Effector CD8-positive, alpha-beta T cell (primary cell): ENCODE results near the gene TRABD.

Experiments used
- DNase-seq: peaks from one replicate; lab custom pipeline; 2025; lab: John Stamatoyannopoulos, UW

TRABD gene

DNA sequence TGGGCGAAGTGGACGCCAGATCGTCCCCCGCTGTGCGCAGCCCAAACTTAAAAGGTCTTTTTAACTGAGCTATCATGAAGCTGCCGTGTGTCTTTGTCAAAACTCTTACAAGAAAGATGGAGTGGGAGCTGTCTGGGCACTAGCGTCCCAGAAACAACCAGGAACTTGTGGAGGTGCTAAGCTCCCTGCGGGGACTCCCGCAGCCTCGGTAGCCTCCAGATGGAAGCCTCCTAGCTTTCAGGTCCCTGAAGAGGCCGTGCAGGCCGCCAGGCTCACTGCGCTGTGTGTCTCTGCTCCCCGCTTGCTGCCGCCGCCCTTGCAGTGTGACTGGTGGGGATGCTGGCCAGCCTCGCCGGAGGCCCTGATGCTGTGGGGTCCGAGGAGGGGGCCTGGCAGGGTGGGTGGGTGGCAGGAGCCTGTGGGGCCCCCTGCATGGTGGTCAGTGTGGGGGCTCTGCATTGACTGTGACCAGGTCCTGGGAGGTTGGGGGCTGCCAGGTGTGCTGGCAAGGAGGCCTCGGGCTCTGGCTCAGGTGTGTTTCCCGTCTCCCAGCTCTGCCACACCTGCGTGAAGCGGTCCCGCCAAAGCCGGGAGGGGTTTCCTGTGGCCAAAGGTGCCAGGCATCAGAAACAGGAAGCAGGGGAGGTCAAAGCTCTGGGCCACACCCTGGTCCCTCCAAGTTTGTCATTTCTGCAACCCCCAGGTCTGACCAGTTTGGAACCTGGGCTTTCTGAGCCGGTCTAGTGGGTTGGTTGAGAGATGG, 1.2 kb downstream of the TRABD start:
- no peak for DNase-seq

DNA sequence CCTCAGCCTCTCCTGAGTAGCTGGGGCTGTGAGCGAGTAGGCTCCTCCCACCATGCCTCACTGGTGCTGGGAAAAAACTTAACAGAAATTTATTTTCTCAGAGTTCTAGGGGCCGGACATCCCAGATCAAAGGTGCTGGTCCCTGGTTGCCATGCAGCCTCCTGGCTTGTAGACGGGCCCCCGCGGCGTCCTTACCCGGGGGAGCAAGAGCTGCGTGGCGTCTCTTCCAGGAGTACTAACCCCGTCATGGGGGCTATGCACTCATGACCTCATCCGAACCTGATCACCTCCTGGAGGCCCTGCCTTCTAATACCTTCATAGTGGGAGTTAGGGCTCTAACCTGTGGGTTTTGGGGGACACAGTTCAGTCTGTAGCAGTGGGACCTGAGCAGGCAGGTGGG, 2.6 kb downstream of the TRABD start:
- DNase-seq: no peak

DNA sequence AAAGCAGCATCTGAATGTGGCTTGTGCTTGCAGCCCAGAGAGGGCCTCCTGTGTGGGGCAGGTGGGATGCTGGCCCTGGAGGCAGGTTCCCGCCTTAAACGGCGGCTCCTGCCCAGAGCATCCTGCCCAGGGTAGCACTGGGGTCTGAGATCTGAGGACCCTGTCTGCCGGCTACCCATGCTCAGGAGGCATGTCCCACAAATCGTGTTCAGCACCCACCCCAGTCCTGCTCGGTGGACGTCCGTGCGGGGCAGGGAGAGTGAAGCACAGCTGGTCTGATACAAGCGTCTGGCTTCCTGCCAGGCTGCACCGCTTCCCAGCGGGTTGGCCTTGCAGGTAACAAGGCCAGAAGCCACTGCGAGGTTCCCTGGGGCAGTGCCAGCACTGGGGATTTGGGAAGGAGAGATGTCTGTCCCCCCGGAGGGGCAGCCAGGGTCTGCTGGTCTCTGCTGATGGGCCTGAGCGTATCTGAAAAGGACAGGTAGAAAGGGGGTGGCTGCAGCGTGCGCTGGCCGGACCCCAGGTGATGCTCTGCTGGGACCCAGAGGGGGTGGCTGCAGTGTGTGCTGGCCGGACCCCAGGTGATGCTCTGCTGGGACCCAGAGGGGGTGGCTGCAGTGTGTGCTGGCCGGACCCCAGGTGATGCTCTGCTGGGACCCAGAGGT, 3.6 kb downstream of the TRABD start:
- DNase-seq: no peak

DNA sequence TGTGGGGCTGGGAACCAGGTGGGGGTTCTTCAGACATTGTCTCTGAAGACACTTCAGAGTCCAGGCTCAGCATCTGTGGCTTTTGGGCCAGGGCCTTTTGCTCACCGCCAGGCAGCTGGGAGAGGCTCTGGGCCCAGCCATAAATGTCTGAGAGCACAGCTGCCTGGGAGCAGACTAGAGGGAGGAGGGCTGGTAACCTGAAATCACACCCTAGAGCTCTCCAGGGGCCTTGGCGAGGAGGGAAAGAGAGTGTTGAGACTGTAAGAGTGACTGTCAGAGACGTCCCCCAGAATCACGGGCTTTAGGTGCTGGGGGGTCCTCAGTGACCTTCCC, 4.1 kb downstream of the TRABD start:
- DNase-seq: no peak

DNA sequence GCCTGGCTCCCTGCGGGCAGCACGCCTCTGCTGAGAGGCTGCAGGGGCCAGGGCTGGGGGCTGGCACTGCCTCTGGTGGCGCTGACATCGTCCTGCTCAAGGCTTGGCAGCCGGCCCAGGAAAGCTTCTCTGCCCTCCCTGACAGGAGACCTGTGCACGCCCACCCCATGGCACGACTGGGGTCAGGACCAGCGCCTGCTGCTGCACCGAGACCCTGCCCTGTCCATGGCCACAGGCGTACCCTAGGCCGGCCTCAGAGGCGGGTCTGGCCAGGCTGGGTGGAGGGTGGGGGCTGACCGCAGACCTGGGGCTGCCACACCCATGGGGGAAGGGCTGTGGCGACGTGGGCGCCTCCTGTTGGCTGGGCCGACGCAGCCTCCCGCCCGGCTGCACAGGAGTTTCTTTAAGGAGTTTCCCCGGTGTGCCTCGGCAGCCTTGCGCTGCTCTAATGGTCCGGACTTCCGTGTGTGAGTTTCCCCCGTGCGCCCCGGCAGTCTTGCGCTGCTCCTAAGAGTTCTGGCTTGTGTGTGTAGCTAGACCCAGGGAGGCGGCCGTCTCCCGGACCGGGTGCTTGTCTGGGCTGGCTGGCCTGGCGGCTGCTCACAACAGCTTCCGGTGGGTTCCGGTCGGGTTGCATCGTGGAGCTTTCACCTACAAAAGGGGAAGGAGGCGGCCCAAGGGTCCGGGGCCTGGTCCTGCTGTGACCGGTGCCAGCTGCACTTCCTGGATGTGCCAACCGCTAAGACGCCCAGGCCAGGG, 4.6 kb downstream of the TRABD start:
- peak; percentile 70 for DNase-seq

DNA sequence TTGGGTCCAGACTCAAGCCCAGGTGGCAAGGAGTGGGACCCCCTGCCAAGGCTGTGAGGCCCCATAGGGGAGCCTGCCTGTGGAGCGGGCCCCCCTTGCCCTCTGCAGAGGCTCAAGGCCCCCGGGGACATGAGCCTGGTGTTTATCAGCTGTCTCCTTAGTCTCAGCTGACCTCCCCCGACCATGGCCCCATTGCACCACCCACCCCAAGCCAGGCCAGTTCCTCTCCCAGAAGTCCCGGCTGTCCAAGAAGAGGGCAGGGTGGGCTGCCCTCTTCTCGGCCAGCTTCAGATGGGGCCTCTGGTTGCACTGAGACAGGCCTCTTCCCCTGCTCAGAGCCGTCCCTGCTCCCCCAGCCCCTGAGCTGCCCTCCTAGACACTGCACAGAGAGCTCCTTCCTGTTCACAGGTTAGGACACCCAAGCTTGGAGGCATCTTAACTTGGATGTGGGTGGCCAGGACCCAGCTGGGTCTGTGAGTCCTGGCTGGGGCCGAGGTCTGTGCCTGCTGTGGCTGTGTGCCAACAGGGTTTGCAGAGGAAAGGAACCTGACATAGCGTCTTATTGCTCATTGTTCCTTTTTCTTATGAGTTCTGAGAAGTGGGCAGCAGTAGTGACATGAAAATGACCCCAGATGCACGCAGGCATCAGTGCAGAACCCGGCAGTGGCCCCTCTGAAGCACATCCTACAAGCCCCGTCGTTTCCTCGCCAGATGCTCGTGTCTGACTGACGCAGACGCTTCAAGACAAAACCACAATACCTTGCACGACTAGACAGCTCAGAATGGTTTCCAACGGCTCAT, 5.4 kb downstream of the TRABD start:
- peak; percentile 68 for DNase-seq

DNA sequence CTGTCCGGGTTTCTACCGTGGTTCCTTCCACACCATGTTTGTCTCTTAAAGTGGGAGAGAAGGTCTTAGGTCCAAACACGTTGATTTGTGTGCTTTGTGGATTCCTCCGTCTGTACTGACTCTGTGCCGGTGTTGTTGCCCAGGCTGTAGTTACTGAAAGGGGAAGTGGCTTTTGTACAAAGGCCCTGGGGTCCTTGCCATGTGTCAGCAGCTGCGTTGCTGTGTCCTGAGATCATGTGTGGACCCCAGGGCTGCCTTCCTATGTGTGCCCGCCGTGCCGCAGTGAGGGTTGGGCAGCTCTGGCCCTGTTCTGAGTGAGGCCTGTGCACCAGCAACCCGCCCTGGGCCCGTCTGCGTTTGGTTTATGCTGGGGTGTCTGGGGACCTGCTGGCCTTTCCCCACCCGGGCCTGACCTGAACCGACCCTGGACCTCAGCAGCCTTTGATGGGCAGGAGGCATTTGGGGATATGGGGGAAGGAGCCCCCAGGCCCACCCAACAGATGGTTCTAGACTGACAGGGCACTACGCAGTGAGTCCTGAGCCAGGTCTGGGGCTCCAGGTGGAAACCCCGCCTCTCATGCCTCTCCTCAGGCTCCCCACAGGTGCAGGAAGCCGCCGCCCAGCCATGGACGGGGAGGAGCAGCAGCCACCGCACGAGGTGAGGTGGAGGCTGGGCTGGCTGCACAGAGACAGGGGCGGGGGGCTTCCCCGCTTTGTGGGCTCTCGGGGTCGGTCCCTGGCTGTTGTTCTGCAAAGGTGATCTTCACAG, 6.9 kb downstream of the TRABD start:
- DNase-seq: peak; percentile 29

DNA sequence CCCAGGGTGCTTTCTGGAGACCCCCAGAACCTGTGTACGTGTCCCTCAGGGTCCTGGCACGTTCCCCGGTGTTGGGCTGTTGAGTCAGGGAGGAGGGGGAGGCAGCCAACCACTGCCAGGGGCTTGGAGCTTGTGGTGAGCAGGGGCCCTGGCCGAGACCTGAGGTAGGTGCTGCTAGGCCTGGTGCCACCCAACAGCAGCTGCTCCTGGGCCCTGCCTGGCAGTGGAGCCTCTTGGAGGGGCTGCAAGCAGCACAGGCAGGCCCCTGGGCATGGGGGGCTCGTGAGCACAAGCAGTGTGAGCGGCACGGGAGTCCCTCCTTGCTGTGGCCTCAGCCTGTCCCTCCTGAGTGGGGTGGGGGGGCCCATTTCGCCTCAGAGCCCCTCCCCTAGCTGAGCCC, 7.9 kb downstream of the TRABD start:
- no peak for DNase-seq

DNA sequence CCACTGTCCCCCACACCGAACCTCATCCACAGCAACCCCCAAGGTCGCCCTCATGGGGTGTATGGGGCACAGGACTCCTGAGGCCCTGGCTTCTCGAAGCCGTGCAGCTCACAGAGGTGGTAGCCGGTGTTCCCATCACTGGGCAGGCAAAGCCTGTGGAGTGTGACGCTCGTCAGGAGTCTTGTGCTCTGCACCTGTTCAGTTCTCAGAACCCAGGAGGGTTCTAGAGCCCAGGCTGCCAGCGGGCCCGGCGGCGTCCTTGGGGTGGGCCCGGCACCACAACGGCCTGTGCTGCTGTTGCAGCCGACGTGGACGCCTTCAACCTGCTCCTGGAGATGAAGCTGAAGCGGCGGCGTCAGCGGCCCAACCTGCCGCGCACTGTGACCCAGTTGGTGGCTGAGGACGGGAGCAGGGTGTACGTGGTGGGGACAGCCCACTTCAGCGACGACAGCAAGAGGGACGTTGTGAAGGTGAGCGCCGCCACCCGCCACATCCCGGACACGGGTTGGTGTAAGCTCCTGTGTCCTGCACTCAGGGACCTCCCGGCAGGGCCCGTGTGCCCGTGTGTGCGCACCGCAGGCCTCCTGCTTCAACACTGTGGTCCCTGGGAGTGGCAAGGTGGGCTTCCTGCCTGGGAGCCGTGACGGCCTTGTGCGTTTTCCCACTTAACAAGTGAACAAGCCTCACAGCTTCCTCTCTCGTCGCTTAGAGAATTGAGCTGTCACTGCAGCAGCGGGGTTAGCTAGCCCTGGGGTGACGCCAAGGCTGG, 8.5 kb downstream of the TRABD start:
- no peak for DNase-seq

DNA sequence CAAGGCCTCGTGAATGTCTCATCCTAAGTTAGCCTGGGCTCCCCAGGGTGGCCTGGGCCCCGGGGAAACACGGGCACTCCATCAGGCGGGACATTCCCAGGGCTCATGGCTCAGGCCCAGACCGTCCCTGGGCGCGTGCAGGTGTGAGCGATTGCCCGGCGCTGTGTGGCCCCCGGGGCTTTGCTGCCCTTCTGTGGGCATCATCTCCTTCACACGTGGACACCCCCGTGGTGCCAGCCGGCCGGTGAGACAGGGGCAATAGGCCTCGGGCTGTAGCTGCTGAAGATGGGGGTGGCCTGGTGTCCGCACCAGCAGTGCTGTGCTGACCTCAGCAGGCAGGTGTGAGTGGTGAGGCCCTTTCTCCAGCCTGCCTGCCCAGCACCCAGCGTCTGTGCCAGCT, 10.5 kb downstream of the TRABD start:
- DNase-seq: no peak

DNA sequence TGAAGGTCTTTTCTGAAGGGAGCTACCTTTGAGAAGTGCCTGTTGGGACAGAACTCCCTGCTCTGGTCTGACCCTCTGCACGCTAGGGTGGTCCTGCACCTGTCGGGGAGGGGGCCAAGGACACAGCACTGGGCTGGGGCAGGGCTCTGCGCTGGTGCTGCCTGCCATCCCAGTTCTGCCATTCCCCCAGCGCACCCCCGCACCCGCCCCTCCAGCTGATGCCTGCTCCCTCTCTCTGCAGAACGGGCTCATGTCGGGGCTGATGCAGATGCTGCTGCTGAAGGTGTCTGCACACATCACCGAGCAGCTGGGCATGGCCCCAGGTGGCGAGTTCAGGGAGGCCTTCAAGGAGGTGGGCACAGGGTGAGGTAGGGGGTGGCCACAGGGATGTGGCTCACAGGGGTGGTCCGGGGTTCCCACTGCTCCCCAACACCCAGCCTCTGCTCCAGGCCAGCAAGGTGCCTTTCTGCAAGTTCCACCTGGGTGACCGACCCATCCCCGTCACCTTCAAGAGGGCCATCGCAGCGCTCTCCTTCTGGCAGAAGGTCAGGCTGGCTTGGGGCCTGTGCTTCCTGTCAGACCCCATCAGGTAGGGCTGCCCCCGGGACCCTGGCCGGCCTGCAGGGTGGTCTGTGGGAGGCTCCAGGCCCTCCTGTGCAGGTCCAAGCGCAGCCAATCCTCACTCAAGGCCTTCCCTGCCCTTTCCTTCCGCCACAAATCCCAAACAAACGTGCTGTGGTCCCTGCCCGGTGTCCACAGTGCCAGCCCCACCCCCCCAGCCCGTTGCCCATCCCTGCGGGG, 11.5 kb downstream of the TRABD start:
- DNase-seq: no peak

DNA sequence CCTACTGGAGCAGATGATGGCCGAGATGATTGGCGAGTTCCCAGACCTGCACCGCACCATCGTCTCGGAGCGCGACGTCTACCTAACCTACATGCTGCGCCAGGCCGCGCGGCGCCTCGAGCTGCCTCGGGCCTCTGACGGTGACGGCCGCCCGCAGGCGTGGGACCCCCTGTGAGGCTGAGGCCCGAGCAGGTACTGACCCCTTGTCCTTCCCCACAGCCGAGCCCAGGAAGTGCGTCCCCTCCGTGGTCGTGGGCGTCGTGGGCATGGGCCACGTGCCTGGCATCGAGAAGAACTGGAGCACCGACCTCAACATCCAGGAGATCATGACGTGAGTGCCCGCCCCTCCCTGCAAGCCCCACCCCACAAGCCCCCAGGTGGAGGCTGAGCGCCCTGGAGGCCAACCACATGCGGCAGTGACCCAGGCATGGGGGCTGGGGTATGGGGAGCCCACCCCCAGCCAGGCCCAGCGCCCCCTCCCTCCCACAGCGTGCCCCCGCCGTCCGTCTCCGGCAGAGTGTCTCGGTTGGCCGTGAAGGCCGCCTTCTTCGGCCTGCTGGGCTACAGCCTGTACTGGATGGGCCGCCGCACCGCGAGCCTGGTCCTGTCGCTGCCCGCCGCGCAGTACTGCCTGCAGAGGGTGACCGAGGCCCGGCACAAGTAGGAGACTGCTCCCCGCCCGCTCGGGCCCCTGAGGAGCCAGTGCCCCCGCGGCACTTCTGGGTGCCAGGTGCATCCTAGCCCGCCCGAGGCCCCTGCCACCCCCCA, 12.3 kb downstream of the TRABD start:
- DNase-seq: no peak

DNA sequence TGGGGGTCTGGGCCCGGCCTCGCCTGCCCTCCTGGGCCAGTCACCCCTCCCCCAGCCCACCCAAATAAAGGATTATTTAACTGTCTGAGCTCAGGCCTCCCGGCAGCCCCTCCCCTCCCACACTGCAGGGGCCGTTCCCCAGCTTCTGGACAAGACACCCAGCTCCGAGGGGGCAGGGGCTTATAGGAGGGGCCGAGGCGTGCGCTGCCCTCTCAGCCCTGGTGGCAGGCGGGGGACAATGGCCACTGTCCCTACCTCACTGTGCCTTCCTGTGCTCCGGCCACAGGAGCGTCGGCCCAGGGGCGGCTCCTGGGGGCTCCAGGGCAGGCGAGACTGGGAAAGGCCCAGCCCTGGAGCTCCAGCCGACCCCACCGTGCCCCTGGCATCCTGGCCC, 12.9 kb downstream of the TRABD start:
- DNase-seq: no peak

DNA sequence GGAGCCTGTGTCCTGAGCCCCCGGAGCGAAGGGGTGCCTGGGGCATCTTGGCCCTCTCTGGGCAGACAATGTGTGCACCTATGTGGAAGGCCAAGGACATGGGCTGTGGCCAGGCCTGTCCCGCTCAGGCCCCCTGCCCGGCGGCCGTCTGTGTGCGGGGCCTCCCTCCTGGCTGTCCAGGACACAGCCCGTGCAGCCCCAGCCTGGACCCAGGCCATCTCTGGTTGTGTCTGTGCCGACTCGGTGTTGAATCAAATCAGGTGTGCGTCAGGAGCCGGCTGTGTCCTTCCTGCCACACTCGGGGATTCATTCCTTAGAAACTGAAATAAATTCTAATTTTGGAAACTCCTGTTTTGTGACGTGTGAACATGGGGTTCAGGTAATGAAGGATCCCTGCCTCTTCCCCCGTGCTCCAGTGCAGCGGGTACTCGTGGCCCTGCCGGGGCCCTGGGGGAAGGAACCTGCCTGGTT, 13.6 kb downstream of the TRABD start:
- no peak for DNase-seq

DNA sequence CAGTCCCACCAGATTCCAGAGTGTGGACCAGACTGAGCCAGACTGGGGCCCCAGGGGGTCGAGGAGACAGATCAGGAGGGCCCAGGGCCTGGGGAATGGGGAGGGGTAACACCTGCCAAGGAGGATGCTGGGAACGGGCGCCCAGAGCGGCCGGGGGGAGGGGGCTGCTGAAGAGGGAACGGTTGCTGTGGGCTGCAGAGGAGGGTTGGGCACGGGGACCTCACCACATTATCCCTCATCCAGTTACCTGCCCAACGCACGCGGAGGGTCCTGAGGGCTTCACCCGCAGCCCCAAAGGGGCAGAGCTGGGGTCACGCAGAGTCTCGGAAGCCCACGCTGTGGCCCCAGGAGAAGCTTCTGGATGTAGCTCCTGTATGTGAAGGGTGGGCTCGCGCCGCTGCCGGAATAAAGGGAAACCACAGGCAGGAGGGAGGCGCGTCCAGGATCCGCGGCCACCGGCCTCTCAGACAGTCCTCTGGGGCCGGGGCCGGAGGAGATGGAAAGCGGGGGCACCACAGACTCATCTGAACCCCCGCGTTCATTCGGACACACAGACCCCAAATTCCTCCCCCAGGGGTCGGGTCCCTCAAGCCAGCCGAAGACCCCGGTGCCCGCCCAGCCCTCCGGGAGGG, 14.2 kb downstream of the TRABD start:
- DNase-seq: no peak

DNA sequence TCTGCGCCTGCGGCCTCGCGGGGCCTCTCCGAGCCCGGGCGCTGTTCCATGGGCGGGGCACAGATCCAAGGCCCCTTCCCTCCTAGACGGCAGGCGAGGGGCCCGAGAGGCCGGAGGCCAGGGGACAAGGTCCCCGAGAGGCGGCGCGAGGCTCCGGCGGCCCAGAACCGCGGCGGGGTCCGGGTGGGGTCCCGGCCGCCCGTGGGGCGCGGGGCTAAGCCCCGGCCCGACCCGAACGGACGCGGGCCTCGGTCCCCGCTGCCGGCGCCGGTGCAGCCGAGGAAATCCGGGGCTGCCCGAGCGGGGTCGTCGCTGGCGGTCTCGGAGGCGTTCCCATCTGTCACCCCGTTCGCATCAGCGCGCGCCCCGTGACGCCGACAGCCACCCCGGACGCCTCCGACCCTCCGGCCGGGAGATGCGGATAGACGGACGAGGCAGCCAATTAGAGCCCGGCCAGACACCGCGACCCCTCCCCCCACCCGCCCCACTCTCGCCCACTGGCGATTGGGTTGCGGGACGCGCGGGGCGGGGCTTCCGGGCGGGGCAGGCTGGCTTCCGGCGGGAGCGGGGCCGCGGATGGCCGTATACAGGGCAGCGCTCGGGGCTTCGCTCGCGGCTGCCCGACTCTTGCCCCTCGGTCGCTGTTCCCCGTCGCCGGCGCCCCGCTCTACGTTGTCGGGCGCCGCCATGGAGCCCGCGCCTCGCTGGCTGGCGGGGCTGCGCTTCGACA, 14.9 kb downstream of the TRABD start, which contains the start of gene SELENOO:
Gene SELENOO, plus strand, starts transcription at position 551 of the 730 bp plus-strand sequence. Its CDS starts 26 bp downstream, at position 577.
- peak; percentile 86 for DNase-seq
